Fibroblast of lung (primary cell): ENCODE results near the gene SH2D4B. TPM values are rescaled to one million over a fixed set of nuclear protein-coding genes. Genes with fewer than 3 reads are reported as not detected.

ENCODE experiments used
- DNase-seq, 2 donors: peaks; one replicate each; pipeline versions ENCODE4 v3.0.0 to v3.0.0-alpha.2; 2010; ENCODE audit warnings: low read depth in 2 of 2
- H2AFZ ChIP-seq: 2 replicates; pipeline ENCODE4 v1.5.1; 2012; ENCODE audit warnings: low read length, control low read depth, inconsistent platforms
- H3K27ac ChIP-seq: 2 replicates; pipeline ENCODE4 v1.5.1; 2011; ENCODE audit warnings: low read length, control low read depth; ENCODE audit not compliant: insufficient read depth
- H3K27me3 ChIP-seq: 2 replicates; pipeline ENCODE4 v1.5.1; 2011; ENCODE audit warnings: mild to moderate bottlenecking, low read length; ENCODE audit not compliant: control insufficient read depth, insufficient read depth
- H3K36me3 ChIP-seq: 2 replicates; pipeline ENCODE4 v1.5.1; 2011; ENCODE audit warnings: low read length; ENCODE audit not compliant: control insufficient read depth, insufficient read depth
- H3K4me1 ChIP-seq: 2 replicates; pipeline ENCODE4 v1.5.1; 2011; ENCODE audit warnings: low read length; ENCODE audit not compliant: control insufficient read depth, insufficient read depth; ENCODE audit errors: extremely low read depth
- H3K4me2 ChIP-seq: 2 replicates; pipeline ENCODE4 v1.5.1; 2011; ENCODE audit warnings: low read length, control low read depth; ENCODE audit not compliant: insufficient read depth; ENCODE audit errors: extremely low read depth
- H3K4me3 ChIP-seq, 4 experiments: fragments of 200-600 bp in 1 of 4; sonication (generic) in 1 of 4; replicated peaks in 1 of 4; 2 replicates each; pipeline ENCODE4 v1.5.1; 2011 to 2016; ENCODE audit warnings: low read length in 4 of 4, low read depth in 3 of 4, mild to moderate bottlenecking in 3 of 4, control low read depth in 2 of 4, inconsistent platforms in 1 of 4, mixed read lengths in 1 of 4; ENCODE audit not compliant: insufficient read depth in 1 of 4; ENCODE audit errors: control extremely low read depth in 1 of 4
- H3K79me2 ChIP-seq: 2 replicates; pipeline ENCODE4 v1.5.1; 2012; ENCODE audit warnings: mild to moderate bottlenecking, low read length, inconsistent platforms; ENCODE audit not compliant: control insufficient read depth, insufficient read depth
- H3K9ac ChIP-seq: 2 replicates; pipeline ENCODE4 v1.5.1; 2011; ENCODE audit warnings: mild to moderate bottlenecking, low read length, control low read depth; ENCODE audit not compliant: insufficient read depth
- H3K9me3 ChIP-seq: 2 replicates; pipeline ENCODE4 v1.5.1; 2012; ENCODE audit warnings: low read depth, low read length; ENCODE audit not compliant: control insufficient read depth, insufficient read depth
- H4K20me1 ChIP-seq: 2 replicates; pipeline ENCODE4 v1.5.1; 2011; ENCODE audit warnings: low read length; ENCODE audit not compliant: control insufficient read depth, insufficient read depth; ENCODE audit errors: extremely low read depth
- EZH2 ChIP-seq: IDR thresholded peaks from 2 replicates; pipeline ENCODE4 v1.5.1; 2012; ENCODE audit warnings: low read length, control low read depth, mild to moderate bottlenecking; ENCODE audit errors: missing control alignments
- polyA plus RNA-seq, 2 donors: library from polyadenylated mRNA; depleted of rRNA in 1 of 2; stranded (reverse) in 1 of 2; unstranded in 1 of 2; fragments of >200 nt; gene quantifications; 2 replicates each; pipeline ENCODE4 v1.2.1, GENCODE V29; 2011 to 2012; ENCODE audit warnings: missing spikeins in 1 of 2
- total RNA-seq: library from RNA; depleted of rRNA; stranded (reverse); fragments of >200 nt; gene quantifications from 2 replicates; pipeline ENCODE4 v1.2.1, GENCODE V29; 2014
- TF ChIP-seq, protein P1 (sequence below), 2 donors: IDR thresholded peaks in 1 of 2; conservative IDR thresholded peaks in 1 of 2; 1 replicate in 1 of 2; 2 replicates in 1 of 2; pipeline ENCODE4 v1.5.1; 2011 to 2012; ENCODE audit warnings: low read length in 2 of 2, control low read depth in 1 of 2, inconsistent platforms in 1 of 2, low read depth in 1 of 2, mild to moderate bottlenecking in 1 of 2

SH2D4B gene
- total and polyA plus RNA-seq, 2 donors (not counting 1 experiment from before 2014, with no cell fraction given): not detected

GRCh38 chr10:80512031-80512526 is 25.6 kb upstream of the SH2D4B start:
- Histone ChIP-seq H3K4me1 (peaks cover 4% of the 10 kb centered on the region), H3K9me3 (no peaks in the 10 kb centered on the region), H3K4me2 (no peak overlapping the region), H3K4me3 (no peak overlapping the region), H3K27ac (no peak overlapping the region), H3K27me3 (no peaks in the 10 kb centered on the region), H3K9ac (no peak overlapping the region), H2AFZ (no peak overlapping the region), H4K20me1 (no peaks in the 10 kb centered on the region), H3K79me2 (no peaks in the 10 kb centered on the region), H3K36me3 (peaks cover 13% of the 10 kb centered on the region)
- no peak for DNase-seq
- TF ChIP-seq EZH2: no peak
- TF ChIP-seq, protein P1, sequence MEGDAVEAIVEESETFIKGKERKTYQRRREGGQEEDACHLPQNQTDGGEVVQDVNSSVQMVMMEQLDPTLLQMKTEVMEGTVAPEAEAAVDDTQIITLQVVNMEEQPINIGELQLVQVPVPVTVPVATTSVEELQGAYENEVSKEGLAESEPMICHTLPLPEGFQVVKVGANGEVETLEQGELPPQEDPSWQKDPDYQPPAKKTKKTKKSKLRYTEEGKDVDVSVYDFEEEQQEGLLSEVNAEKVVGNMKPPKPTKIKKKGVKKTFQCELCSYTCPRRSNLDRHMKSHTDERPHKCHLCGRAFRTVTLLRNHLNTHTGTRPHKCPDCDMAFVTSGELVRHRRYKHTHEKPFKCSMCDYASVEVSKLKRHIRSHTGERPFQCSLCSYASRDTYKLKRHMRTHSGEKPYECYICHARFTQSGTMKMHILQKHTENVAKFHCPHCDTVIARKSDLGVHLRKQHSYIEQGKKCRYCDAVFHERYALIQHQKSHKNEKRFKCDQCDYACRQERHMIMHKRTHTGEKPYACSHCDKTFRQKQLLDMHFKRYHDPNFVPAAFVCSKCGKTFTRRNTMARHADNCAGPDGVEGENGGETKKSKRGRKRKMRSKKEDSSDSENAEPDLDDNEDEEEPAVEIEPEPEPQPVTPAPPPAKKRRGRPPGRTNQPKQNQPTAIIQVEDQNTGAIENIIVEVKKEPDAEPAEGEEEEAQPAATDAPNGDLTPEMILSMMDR (conservative IDR thresholded peaks at IDR 0.05 in 1 of 2, IDR thresholded peaks at IDR 0.05 in 1 of 2; ENCODE audit: low read depth in 1 of 2, low read length in 2 of 2): no peak

- Histone ChIP-seq H3K36me3 (peaks cover 13% of the 10 kb centered on the region), H3K27ac (no peak overlapping the region), H3K4me1 (peaks cover 7% of the 10 kb centered on the region), H2AFZ (no peak overlapping the region), H3K9me3 (no peaks in the 10 kb centered on the region), H3K27me3 (no peaks in the 10 kb centered on the region), H3K4me3 (no peak overlapping the region), H4K20me1 (no peaks in the 10 kb centered on the region), H3K9ac (no peak overlapping the region), H3K4me2 (no peak overlapping the region), H3K79me2 (no peaks in the 10 kb centered on the region)
- TF ChIP-seq, protein P1 (conservative IDR thresholded peaks at IDR 0.05 in 1 of 2, IDR thresholded peaks at IDR 0.05 in 1 of 2; ENCODE audit: low read depth in 1 of 2, low read length in 2 of 2): no peak
- TF ChIP-seq EZH2: no peak
- DNase-seq: no peak
Measured at GRCh38 chr10:80513106-80513505, 24.6 kb upstream of the SH2D4B start.

- H3K9me3 ChIP-seq: no peaks in the 10 kb centered on the region
- peaks cover 3% of the 10 kb centered on the region for H3K4me1 ChIP-seq
- H3K4me3 ChIP-seq: no peak overlapping the region
- H4K20me1 ChIP-seq: no peaks in the 10 kb centered on the region
- H3K36me3 ChIP-seq: peaks cover 15% of the 10 kb centered on the region
- no peaks in the 10 kb centered on the region for H3K79me2 ChIP-seq
- H3K27me3 ChIP-seq: no peaks in the 10 kb centered on the region
- TF ChIP-seq EZH2: no peak
- TF ChIP-seq, protein P1 (conservative IDR thresholded peaks at IDR 0.05 in 1 of 2, IDR thresholded peaks at IDR 0.05 in 1 of 2; ENCODE audit: low read depth in 1 of 2, low read length in 2 of 2): no peak
- H3K9ac ChIP-seq: no peak overlapping the region
- H3K4me2 ChIP-seq: no peak overlapping the region
- no peak overlapping the region for H2AFZ ChIP-seq
- no peak for DNase-seq
- no peak overlapping the region for H3K27ac ChIP-seq
Measured at GRCh38 chr10:80515511-80515910, 22.2 kb upstream of the SH2D4B start.
